ENCODE data around the gene KRTDAP.

DNA sequence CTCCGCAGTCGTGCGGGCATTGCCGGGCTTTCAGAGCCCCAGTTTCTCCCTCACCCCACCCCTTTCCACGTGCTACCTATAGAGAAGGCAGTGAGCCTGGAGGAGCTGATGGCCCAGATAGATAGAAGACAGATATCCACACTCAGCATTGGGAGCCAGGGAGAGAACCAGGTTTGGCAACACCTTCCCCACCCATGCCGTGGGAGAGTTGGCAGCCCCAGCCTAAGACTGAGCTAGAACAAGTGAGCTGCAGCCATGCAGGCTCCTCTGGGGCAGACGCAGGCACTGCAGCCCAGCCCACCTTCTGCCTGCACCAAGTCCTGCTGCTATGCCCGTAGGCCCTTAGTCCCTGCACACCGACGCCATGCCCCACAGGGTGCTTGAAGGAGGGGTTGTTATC is 10.3 kb upstream of the KRTDAP start:
- no peak for TF ChIP-seq LEF1 (IDR thresholded peaks at IDR 0.05; ENCODE audit: borderline replicate concordance)
- TF ChIP-seq BHLHE40 (IDR thresholded peaks at IDR 0.05; ENCODE audit: borderline replicate concordance): no peak
- TF ChIP-seq ELF4 (IDR thresholded peaks at IDR 0.05): no peak
- no peak for TF ChIP-seq FOXM1 (IDR thresholded peaks at IDR 0.05; ENCODE audit: borderline replicate concordance)
- TF ChIP-seq PKNOX1 (IDR thresholded peaks at IDR 0.05): no peak
- no peak for TF ChIP-seq SP1 (IDR thresholded peaks at IDR 0.05)
- TF ChIP-seq HDGF (IDR thresholded peaks at IDR 0.05; ENCODE audit: borderline replicate concordance): no peak
- no peak for TF ChIP-seq SUZ12 (IDR thresholded peaks at IDR 0.05)
- TF ChIP-seq FOXK2 (IDR thresholded peaks at IDR 0.05): no peak
- no peak for TF ChIP-seq L3MBTL2 (conservative IDR thresholded peaks at IDR 0.05)
- TF ChIP-seq CTBP1 (IDR thresholded peaks at IDR 0.05; ENCODE audit: borderline replicate concordance): no peak
- TF ChIP-seq FOXA1 (IDR thresholded peaks at IDR 0.05): no peak
- TF ChIP-seq ZNF384 (IDR thresholded peaks at IDR 0.05): no peak
- no peak for TF ChIP-seq TARDBP (IDR thresholded peaks at IDR 0.05)

Data from HEK293T (cell line).